KOPT-K1 (cell line): ENCODE measurements around the gene VEZF1.

Source experiments
- H3K27ac ChIP-seq: fragments of 200-600 bp; sonication (generic); 2 replicates; pipeline ENCODE4 v1.5.1; 2016; ENCODE audit warnings: antibody characterized with exemption, mild to moderate bottlenecking, low read depth, low read length; ENCODE audit not compliant: poor library complexity, severe bottlenecking
- H3K36me3 ChIP-seq: fragments of 200-600 bp; sonication (generic); 2 replicates; pipeline ENCODE4 v1.5.1; 2017; ENCODE audit warnings: antibody characterized with exemption, mild to moderate bottlenecking, low read length, moderate library complexity; ENCODE audit not compliant: insufficient read depth
- H3K9me3 ChIP-seq: fragments of 200-600 bp; sonication (generic); 2 replicates; pipeline ENCODE4 v1.5.1; 2017; ENCODE audit warnings: antibody characterized with exemption, low read length, mild to moderate bottlenecking; ENCODE audit not compliant: insufficient read depth, poor library complexity, severe bottlenecking

VEZF1 gene, protein sequence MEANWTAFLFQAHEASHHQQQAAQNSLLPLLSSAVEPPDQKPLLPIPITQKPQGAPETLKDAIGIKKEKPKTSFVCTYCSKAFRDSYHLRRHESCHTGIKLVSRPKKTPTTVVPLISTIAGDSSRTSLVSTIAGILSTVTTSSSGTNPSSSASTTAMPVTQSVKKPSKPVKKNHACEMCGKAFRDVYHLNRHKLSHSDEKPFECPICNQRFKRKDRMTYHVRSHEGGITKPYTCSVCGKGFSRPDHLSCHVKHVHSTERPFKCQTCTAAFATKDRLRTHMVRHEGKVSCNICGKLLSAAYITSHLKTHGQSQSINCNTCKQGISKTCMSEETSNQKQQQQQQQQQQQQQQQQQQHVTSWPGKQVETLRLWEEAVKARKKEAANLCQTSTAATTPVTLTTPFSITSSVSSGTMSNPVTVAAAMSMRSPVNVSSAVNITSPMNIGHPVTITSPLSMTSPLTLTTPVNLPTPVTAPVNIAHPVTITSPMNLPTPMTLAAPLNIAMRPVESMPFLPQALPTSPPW

GRCh38 chr17:57987581-57988300 is at the start of gene VEZF1:
Gene VEZF1 (minus strand): TSS chr17:57988254. CDS start chr17:57988111, 143 bp downstream.
- peak within 1 kb of the TSS; percentile 79 for H3K27ac ChIP-seq
- H3K9me3 ChIP-seq: no peaks in the 10 kb centered on the region
- H3K36me3 ChIP-seq: peaks cover 26% of the 10 kb centered on the region

DNA sequence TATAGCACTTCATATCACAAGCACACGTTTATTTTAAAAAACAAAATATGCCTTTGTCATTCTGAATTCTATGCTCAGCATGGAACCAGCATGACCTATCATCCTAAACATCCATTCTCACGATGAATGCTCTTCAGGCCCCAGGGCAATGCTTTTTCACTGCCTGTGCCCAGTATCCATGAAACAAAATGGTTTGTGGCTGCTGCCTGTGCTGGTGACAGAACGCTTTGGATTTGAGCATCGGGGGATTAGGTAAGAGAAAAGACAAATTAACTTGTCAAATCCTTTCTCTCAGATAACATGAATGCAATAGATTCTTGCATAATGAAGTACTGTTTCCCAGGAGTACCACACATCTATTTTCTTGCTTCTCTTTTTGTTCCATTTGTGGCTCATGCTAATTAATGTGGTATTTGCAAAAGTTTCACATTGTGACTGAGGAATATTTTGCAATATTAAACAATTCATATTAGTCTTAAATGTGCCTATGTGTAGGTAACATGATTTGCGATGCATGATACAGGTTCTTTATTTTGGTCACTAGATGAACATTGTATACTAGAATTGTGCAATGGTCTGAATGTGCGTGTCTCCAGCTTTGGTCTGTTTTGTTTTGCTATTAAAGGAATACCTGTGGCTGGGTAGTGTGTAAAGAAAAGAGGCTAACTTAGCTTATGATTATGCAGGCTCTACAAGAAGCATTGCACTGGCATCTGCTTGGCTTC is 44.8 kb upstream of the VEZF1 start:
- peaks cover 9% of the 10 kb centered on the region for H3K9me3 ChIP-seq
- H3K27ac ChIP-seq: no peak overlapping the region
- H3K36me3 ChIP-seq: no peaks in the 10 kb centered on the region

DNA sequence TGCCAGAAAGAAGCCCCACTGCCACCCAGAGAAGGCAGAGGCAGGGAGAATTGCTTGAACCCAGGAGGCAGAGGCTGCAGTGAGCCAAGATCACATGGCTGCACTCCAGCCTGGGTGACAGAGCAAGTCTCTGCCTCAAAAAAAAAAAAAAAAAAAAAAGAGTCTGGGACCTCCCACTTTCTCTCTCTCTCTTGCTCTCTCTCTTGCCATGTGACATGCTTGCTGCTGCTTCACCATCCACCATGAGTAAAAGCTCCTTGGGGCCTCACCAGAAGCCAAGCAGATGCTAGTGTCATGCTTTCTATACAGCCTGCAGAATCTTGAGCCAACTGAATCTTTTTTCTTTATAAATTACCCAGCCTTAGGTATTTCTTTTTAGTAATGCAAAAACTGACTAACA is 40.5 kb upstream of the VEZF1 start:
- Histone ChIP-seq H3K27ac (no peak overlapping the region), H3K36me3 (no peaks in the 10 kb centered on the region), H3K9me3 (peaks cover 9% of the 10 kb centered on the region)

- Histone ChIP-seq H3K36me3 (no peaks in the 10 kb centered on the region), H3K9me3 (no peaks in the 10 kb centered on the region), H3K27ac (no peak overlapping the region)
Observed at GRCh38 chr17:58020401-58020800, 32.3 kb upstream of the VEZF1 start.

DNA sequence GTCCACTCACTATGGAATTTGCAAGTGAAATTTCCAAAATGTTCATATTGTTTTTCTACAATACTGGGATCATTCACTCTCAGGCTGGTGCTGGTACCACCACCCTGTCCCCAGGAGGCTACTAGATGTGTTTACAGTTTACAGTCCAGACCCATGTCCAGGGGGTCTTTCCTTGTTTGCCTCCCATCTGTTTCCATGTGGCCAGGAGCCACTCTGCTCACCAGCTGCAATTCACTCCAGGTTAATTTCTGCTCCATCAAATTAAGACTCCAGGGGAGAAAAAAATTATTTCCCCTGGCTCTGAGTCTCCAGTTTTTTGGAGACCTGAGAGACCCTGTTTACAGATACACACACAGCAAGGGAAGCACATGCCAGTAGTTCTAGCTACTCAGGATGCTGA is 31.5 kb upstream of the VEZF1 start:
- no peaks in the 10 kb centered on the region for H3K36me3 ChIP-seq
- no peaks in the 10 kb centered on the region for H3K9me3 ChIP-seq
- H3K27ac ChIP-seq: no peak overlapping the region

GRCh38 chr17:58019039-58019438 is 31.0 kb upstream of the VEZF1 start:
- no peaks in the 10 kb centered on the region for H3K9me3 ChIP-seq
- H3K27ac ChIP-seq: no peak overlapping the region
- no peaks in the 10 kb centered on the region for H3K36me3 ChIP-seq

GRCh38 chr17:58010067-58010799 is 22.2 kb upstream of the VEZF1 start:
- Histone ChIP-seq H3K36me3 (peaks cover 11% of the 10 kb centered on the region), H3K9me3 (no peaks in the 10 kb centered on the region)

DNA sequence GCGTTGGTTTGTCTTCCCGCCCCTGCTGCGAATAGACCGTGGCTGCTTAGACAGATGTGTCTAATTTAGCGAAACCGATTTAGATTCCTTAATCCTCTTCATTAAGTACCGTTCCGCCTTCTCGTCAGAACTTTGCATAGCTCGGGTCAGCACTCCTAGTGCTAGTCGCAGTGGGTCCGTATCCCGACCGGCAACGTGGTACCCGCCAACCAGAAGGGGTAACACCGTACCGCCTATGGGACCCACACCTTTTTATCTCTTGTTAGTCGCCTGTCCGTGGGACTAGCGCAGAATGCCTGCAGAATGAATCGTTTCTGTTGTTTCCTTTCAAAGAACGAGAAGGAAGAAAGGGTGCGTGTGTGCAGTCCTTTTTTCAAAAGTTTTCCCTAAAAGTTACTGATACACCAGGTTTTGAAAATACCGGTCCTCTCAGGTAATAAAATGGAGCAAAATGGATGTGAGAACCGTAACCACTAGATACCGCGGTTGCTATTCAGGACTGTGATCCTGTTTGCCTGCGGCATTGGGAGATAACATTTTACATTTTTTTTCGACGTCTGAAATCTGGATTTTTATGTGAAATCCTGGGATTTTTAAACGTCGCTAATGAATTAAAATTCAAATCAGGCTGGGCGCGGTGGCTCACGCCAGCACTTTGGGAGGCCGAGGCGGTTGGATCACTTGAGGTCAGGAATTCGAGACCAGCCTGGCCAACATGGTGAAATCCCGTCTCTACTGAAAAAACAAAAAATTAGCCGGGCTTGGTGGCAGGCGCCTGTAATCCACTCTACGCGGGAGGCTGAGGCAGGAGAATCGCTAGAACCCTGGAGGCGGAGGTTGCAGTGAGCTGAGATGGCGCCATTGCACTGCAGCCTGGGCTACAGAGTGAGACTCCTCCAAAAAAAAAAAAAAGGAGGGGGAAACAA is 20.0 kb upstream of the VEZF1 start:
- Histone ChIP-seq H3K36me3 (peaks cover 33% of the 10 kb centered on the region), H3K9me3 (no peaks in the 10 kb centered on the region)

More at GRCh38 chr17:58010067-58010799, 22.2 kb upstream of the VEZF1 start:
- H3K27ac ChIP-seq: no peak overlapping the region

GRCh38 chr17:58006924-58007780 is 19.1 kb upstream of the VEZF1 start, which contains the start of gene SRSF1:
Gene SRSF1 (minus strand): TSS chr17:58007246. CDS start chr17:58007137, 109 bp downstream.
- peaks cover 42% of the 10 kb centered on the region for H3K36me3 ChIP-seq
- peak within 1 kb of the TSS; percentile 98 for H3K27ac ChIP-seq
- H3K9me3 ChIP-seq: no peaks in the 10 kb centered on the region

More for the DNA sequence above, 20.0 kb upstream of the VEZF1 start:
- peak overlapping the region; percentile 98 for H3K27ac ChIP-seq

GRCh38 chr17:58006560-58006923 is 18.5 kb upstream of the VEZF1 start:
- H3K27ac ChIP-seq: peak overlapping the region; percentile 98
- H3K36me3 ChIP-seq: peaks cover 48% of the 10 kb centered on the region
- no peaks in the 10 kb centered on the region for H3K9me3 ChIP-seq

DNA sequence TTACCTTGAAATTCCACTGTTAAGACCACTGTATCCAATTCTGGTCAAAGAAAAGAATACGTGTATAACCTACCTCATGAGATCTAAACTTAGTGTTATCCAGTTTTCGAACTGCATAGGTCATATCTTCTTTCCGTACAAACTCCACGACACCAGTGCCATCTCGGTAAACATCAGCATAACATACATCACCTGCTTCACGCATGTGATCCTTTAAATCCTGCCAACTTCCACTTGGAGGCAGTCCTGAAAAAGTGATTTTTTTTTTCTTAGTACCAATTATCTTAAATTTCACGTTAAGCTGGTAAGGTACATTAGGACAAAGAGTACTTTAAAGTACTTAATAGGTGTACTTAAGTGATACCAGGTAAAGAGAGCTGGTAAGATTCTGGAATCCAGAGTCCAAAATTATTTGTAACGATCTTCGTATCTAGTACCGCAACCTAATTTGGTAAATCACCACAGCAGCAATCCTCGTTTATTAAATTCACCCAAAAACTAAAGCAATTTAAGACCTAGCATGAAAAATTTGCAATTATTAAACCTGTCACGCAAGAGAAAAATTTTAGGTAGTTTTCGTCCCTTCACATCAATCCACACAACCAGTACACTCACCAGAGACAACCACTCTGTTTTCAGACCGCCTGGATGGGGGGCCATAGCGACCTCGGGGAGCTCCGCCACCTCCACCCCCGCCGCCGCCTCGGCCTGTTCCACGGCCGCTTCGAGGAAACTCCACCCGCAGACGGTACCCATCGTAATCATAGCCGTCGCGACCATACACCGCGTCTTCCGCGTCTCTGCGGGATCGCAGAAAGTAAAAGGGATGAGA is 17.9 kb upstream of the VEZF1 start:
- peaks cover 54% of the 10 kb centered on the region for H3K36me3 ChIP-seq
- H3K27ac ChIP-seq: peak overlapping the region; percentile 98

DNA sequence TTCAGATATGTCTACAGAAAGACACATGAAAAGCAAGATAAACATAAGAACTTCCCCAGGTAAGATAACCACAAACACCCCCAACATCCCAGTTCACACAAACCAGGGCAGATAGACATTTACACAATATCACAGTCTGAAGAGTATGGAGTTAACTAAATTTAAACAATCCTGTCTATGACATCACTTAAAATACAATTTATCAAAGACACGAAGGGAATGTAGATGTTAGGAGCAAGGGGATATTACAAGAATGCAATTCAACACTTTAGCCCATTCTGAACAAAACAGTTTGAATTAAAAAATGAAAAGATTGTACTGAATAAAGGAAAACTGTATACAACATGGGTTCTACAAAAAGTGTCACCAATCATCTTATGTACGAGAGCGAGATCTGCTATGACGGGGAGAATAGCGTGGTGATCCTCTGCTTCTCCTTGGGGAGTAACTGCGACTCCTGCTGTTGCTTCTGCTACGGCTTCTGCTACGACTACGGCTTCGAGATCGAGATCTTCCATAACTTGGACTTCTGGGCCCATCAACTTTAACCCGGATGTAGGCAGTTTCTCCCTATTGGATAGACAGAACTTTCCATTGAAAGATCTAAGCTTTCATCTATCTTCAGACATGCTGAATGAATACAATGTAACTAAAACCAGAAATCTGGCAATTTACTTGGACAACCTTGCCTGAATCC is 17.1 kb upstream of the VEZF1 start:
- no peaks in the 10 kb centered on the region for H3K9me3 ChIP-seq
- peak overlapping the region; percentile 98 for H3K27ac ChIP-seq
- H3K36me3 ChIP-seq: peaks cover 62% of the 10 kb centered on the region

More for the DNA sequence above, 17.9 kb upstream of the VEZF1 start:
- no peaks in the 10 kb centered on the region for H3K9me3 ChIP-seq
